ENCODE measurements around the gene OR3A2.
"Not testable (repeated sequence)": the region's sequence is repeated elsewhere in the genome, so short reads cannot be mapped to it uniquely, and the experiment has no call there.

The OR3A2 gene

GRCh38 chr17:3293548-3293947 lies 92.6 kb downstream of the OR3A2 start:
- not testable (repeated sequence) for DNase-seq (ENCODE audit: low spot score)

GRCh38 chr17:3282901-3283300 lies 103.2 kb downstream of the OR3A2 start:
- DNase-seq (ENCODE audit: low spot score) = no peak

GRCh38 chr17:3276126-3276525 lies 110.0 kb downstream of the OR3A2 start:
- no peak for DNase-seq (ENCODE audit: low spot score)

- no peak for DNase-seq (ENCODE audit: low spot score)
These were observed 114.8 kb downstream of the OR3A2 start for GRCh38 chr17:3271072-3271848.

GRCh38 chr17:3260600-3260999 lies 125.5 kb downstream of the OR3A2 start:
- no peak for DNase-seq (ENCODE audit: low spot score)

GRCh38 chr17:3260163-3260562 lies 125.9 kb downstream of the OR3A2 start:
- no peak for DNase-seq (ENCODE audit: low spot score)

GRCh38 chr17:3256575-3256974 lies 129.5 kb downstream of the OR3A2 start:
- DNase-seq (ENCODE audit: low spot score) = no peak

GRCh38 chr17:3249013-3249412 lies 137.1 kb downstream of the OR3A2 start:
- DNase-seq (ENCODE audit: low spot score) = not testable (repeated sequence)

- DNase-seq (ENCODE audit: low spot score) = not testable (repeated sequence)
These were observed 141.3 kb downstream of the OR3A2 start for GRCh38 chr17:3244841-3245240.

GRCh38 chr17:3241044-3241443 lies 145.1 kb downstream of the OR3A2 start:
- DNase-seq (ENCODE audit: low spot score) = not testable (repeated sequence)

- DNase-seq (ENCODE audit: low spot score) = not testable (repeated sequence)
These were observed 147.4 kb downstream of the OR3A2 start for GRCh38 chr17:3238685-3239084.

GRCh38 chr17:3232300-3232699 lies 153.8 kb downstream of the OR3A2 start:
- DNase-seq (ENCODE audit: low spot score) = not testable (repeated sequence)

Measured in AG08395 (cell line).